ENCODE results near the gene ABCB11.

- TF ChIP-seq CTCF (IDR thresholded peaks at IDR 0.05 in 8 of 11, conservative IDR thresholded peaks at IDR 0.05 in 3 of 11): no peak
- TF ChIP-seq POLR2AphosphoS5 (IDR thresholded peaks at IDR 0.05): no peak
Measured at GRCh38 chr2:168992591-168993349, 38.4 kb downstream of the ABCB11 start.

Measured in spleen (tissue), 7 donors.